Kidney (tissue), 14 donors: ENCODE measurements around the gene CDH7. TPM values are rescaled to one million over a fixed set of nuclear protein-coding genes. Genes with fewer than 3 reads are reported as not detected.

ENCODE experiments used
- DNase-seq, 5 donors: peaks; one replicate each; pipeline ENCODE4 v3.0.0-alpha.2; 2013 to 2020
- FAIRE-seq: peaks from 2 replicates; lab custom pipeline; 2012; peaks lifted over from hg19 to GRCh38; lab: Jason Lieb, UNC
- H3K27ac ChIP-seq, 2 donors: one replicate each; pipeline ENCODE4 v1.7.0; 2013; ENCODE audit warnings: low read depth in 2 of 2, low read length in 2 of 2, inconsistent platforms in 1 of 2
- H3K27me3 ChIP-seq: one replicate; pipeline ENCODE4 v1.7.1; 2013; ENCODE audit warnings: low read length, inconsistent platforms; ENCODE audit not compliant: control insufficient read depth, insufficient read depth
- H3K36me3 ChIP-seq, 3 donors: one replicate each; pipeline versions ENCODE4 v1.7.0 to v1.7.1; 2013; ENCODE audit warnings: low read length in 3 of 3, control low read depth in 1 of 3, inconsistent platforms in 1 of 3; ENCODE audit not compliant: insufficient read depth in 3 of 3, control insufficient read depth in 2 of 3
- H3K4me1 ChIP-seq, 3 donors: one replicate each; pipeline versions ENCODE4 v1.7.0 to v1.7.1; 2013; ENCODE audit warnings: low read length in 3 of 3, inconsistent platforms in 1 of 3, low read depth in 1 of 3; ENCODE audit not compliant: control insufficient read depth in 2 of 3, insufficient read depth in 2 of 3
- H3K4me3 ChIP-seq, 3 donors: one replicate each; pipeline versions ENCODE4 v1.7.0 to v1.8.1; 2013; ENCODE audit warnings: low read length in 3 of 3, control low read depth in 1 of 3, inconsistent platforms in 1 of 3
- H3K9ac ChIP-seq, 3 donors: one replicate each; pipeline versions ENCODE4 v1.7.0 to v1.7.1; 2013; ENCODE audit warnings: low read length in 3 of 3, control low read depth in 1 of 3, inconsistent platforms in 1 of 3
- H3K9me3 ChIP-seq, 3 donors: one replicate each; pipeline versions ENCODE4 v1.7.0 to v1.7.1; 2013; ENCODE audit warnings: low read length in 3 of 3, control low read depth in 1 of 3, inconsistent platforms in 1 of 3; ENCODE audit not compliant: control insufficient read depth in 2 of 3, insufficient read depth in 1 of 3
- intact Hi-C: fragments of 100-400 bp; cut with DNase I; formaldehyde crosslinking; loops from one replicate; pipeline ENCODE4 v1.11.1; 2022
- polyA plus RNA-seq: library from polyadenylated mRNA; stranded (reverse); fragments of 350-450 nt; fragmentation: Illumina TruSeq; extraction: RNeasy Lipid Tissue Mini Kit (QIAGEN cat#74804); gene quantifications from one replicate; pipeline ENCODE4 v1.2.3, GENCODE V29; 2014; ENCODE audit warnings: low read depth, low replicate concordance; ENCODE audit not compliant: insufficient read depth
- total RNA-seq: library from RNA; stranded (reverse); fragmentation: NEBNext Ultra II Directional; extraction: Animal tissue kit (Norgen Biotek cat#: 25700); gene quantifications from one replicate; pipeline ENCODE4 v1.2.1, GENCODE V29; 2021
- TF ChIP-seq, protein P1 (sequence below): IDR thresholded peaks from 3 replicates; pipeline ENCODE4 v1.5.1; 2012; ENCODE audit warnings: mild to moderate bottlenecking, moderate library complexity, borderline replicate concordance; ENCODE audit not compliant: insufficient read depth; ENCODE audit errors: extremely low read depth
- donor health status: control.
- donor health status: control.
- donor health status: control.
- donor health status: control.
- donor health status: control.
- donor health status: DM: yes; HTN: yes; CAD: no.
- donor health status: Normal renal cell carcinoma (clear cell type).

Gene CDH7
- total and polyA plus RNA-seq, 2 donors from 2014 or later: not detected

DNA sequence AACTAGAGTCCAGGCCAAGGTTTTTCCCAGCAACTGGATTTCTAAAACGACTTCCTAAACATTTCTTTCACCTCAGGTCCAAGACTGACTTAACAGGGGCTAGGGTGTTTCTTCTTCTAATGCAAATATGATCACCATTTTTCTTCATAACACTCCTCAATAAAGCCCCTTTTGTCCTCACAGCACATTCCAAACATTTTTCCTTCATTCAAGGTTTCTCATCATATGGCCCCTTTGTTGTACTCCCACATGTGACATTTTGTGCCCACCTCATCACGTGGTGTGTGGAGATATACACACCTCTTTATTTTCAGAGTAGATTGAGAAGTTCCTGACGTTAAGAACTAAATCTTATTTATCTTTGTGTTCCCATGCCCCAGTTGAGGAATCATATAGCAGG, 3.9 kb upstream of the CDH7 start:
- Histone ChIP-seq H3K4me1 (peaks cover 0 to 3% (median 0%) of the 10 kb centered on the region in 3 donors), H3K36me3 (no peaks in the 10 kb centered on the region), H3K9ac (no peak overlapping the region), H3K27ac (no peak overlapping the region), H3K27me3 (no peaks in the 10 kb centered on the region), H3K4me3 (no peak overlapping the region), H3K9me3 (no peaks in the 10 kb centered on the region)
- FAIRE-seq (no peak), DNase-seq (no peak)
- intact Hi-C loops: no loop called here
- TF ChIP-seq, protein P1, sequence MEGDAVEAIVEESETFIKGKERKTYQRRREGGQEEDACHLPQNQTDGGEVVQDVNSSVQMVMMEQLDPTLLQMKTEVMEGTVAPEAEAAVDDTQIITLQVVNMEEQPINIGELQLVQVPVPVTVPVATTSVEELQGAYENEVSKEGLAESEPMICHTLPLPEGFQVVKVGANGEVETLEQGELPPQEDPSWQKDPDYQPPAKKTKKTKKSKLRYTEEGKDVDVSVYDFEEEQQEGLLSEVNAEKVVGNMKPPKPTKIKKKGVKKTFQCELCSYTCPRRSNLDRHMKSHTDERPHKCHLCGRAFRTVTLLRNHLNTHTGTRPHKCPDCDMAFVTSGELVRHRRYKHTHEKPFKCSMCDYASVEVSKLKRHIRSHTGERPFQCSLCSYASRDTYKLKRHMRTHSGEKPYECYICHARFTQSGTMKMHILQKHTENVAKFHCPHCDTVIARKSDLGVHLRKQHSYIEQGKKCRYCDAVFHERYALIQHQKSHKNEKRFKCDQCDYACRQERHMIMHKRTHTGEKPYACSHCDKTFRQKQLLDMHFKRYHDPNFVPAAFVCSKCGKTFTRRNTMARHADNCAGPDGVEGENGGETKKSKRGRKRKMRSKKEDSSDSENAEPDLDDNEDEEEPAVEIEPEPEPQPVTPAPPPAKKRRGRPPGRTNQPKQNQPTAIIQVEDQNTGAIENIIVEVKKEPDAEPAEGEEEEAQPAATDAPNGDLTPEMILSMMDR: no peak

DNA sequence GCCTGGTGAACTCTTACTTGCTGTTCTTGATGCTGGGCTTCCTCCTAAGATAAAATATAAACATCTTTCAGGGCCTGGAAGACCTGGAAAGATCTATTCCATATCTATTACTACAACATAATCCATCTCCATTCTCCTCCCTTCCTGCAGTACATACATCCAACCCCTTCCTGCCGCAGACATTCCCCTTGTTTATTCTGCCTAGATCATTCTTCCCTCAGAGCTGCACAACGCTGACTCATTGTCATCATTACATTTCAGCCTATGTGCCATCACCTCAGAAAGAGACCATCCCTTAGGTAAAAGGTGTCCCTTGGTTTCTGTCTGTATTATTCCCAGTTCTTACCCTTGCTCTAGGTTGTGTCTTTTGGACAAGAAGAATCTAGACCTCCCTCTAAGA, 2.5 kb upstream of the CDH7 start:
- Histone ChIP-seq H3K4me3 (no peak overlapping the region), H3K27me3 (no peaks in the 10 kb centered on the region), H3K9me3 (no peaks in the 10 kb centered on the region), H3K4me1 (peaks cover 0 to 3% (median 0%) of the 10 kb centered on the region in 3 donors), H3K27ac (no peak overlapping the region), H3K9ac (no peak overlapping the region), H3K36me3 (no peaks in the 10 kb centered on the region)
- TF ChIP-seq, protein P1: no peak
- DNase-seq (no peak), FAIRE-seq (no peak)
- intact Hi-C loops: no loop called here

DNA sequence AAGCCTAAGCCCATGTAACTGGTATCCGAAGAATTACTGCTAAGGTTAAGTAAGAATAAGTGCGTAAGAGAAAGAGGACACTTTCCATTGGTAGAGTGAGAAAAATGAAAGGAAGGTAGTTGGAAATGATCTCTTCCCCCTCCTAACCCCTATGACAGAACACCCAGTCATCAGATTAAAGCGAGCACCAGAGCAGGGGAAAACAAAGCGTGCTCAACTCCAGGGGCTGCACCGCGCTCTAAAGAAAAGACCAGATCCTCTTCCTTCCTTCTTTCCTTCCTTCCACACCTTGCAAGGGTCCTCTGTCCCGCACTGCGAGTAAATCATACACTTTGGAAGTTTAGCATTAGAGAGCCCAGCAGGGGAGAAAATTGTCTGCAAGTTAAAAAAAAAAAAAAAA, 971 bp upstream of the CDH7 start:
- FAIRE-seq (no peak), DNase-seq (no peak)
- Histone ChIP-seq H3K4me3 (peak overlapping the region in 1 of 3 donors; percentile 92), H3K27me3 (no peaks in the 10 kb centered on the region), H3K36me3 (no peaks in the 10 kb centered on the region), H3K9me3 (no peaks in the 10 kb centered on the region), H3K4me1 (peaks cover 0 to 3% (median 0%) of the 10 kb centered on the region in 3 donors), H3K9ac (peak overlapping the region in 1 of 3 donors; percentile 79), H3K27ac (no peak overlapping the region)
- intact Hi-C loops: no loop called here
- TF ChIP-seq, protein P1: no peak
